Measurements from ENCODE around the gene DRAM1.

- TF ChIP-seq GATA2 (CRISPR knock-in tag; IDR thresholded peaks at IDR 0.05) (no peak), CHD2 (IDR thresholded peaks at IDR 0.05; ENCODE audit: low read depth, low read length) (no peak), SMARCA5 (IDR thresholded peaks at IDR 0.05) (no peak), ESRRA (IDR thresholded peaks at IDR 0.05; ENCODE audit: borderline replicate concordance, low read depth) (no peak)
- TF ChIP-seq, protein P1, sequence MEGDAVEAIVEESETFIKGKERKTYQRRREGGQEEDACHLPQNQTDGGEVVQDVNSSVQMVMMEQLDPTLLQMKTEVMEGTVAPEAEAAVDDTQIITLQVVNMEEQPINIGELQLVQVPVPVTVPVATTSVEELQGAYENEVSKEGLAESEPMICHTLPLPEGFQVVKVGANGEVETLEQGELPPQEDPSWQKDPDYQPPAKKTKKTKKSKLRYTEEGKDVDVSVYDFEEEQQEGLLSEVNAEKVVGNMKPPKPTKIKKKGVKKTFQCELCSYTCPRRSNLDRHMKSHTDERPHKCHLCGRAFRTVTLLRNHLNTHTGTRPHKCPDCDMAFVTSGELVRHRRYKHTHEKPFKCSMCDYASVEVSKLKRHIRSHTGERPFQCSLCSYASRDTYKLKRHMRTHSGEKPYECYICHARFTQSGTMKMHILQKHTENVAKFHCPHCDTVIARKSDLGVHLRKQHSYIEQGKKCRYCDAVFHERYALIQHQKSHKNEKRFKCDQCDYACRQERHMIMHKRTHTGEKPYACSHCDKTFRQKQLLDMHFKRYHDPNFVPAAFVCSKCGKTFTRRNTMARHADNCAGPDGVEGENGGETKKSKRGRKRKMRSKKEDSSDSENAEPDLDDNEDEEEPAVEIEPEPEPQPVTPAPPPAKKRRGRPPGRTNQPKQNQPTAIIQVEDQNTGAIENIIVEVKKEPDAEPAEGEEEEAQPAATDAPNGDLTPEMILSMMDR (IDR thresholded peaks at IDR 0.05 in 2 of 3, conservative IDR thresholded peaks at IDR 0.05 in 1 of 3; ENCODE audit: insufficient read depth in 2 of 3, low read depth in 1 of 3, low read length in 3 of 3), result no peak
These were observed 85.1 kb downstream of the DRAM1 start for GRCh38 chr12:101962486-101962885.

Measured in K562 (cell line).